Measurements from ENCODE around the gene WNT2.

DNA sequence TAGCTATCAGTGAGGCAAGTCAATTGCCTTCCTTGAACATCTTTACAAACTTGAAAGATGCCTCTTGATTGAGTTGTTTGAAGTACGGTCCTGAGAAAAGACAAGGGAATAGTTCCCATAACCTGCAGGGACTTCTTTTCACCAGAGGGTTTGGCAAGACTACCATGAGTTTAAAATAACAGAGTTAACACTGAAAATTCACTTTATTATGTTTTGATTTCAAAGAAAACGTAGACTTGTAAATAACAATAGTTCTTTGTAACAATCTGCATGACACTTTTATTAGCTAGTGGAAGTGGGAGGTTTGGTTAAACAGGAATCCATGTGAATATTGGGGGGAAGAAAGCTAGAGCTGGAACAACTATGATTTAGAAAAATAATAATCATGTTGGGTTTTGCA lies 49.5 kb downstream of the WNT2 start:
- TF ChIP-seq, protein P1, sequence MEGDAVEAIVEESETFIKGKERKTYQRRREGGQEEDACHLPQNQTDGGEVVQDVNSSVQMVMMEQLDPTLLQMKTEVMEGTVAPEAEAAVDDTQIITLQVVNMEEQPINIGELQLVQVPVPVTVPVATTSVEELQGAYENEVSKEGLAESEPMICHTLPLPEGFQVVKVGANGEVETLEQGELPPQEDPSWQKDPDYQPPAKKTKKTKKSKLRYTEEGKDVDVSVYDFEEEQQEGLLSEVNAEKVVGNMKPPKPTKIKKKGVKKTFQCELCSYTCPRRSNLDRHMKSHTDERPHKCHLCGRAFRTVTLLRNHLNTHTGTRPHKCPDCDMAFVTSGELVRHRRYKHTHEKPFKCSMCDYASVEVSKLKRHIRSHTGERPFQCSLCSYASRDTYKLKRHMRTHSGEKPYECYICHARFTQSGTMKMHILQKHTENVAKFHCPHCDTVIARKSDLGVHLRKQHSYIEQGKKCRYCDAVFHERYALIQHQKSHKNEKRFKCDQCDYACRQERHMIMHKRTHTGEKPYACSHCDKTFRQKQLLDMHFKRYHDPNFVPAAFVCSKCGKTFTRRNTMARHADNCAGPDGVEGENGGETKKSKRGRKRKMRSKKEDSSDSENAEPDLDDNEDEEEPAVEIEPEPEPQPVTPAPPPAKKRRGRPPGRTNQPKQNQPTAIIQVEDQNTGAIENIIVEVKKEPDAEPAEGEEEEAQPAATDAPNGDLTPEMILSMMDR (IDR thresholded peaks at IDR 0.05; ENCODE audit: poor library complexity, severe bottlenecking) = no peak
- TF ChIP-seq TAF1 (IDR thresholded peaks at IDR 0.05; ENCODE audit: low read depth) = no peak
- TF ChIP-seq, protein P2, sequence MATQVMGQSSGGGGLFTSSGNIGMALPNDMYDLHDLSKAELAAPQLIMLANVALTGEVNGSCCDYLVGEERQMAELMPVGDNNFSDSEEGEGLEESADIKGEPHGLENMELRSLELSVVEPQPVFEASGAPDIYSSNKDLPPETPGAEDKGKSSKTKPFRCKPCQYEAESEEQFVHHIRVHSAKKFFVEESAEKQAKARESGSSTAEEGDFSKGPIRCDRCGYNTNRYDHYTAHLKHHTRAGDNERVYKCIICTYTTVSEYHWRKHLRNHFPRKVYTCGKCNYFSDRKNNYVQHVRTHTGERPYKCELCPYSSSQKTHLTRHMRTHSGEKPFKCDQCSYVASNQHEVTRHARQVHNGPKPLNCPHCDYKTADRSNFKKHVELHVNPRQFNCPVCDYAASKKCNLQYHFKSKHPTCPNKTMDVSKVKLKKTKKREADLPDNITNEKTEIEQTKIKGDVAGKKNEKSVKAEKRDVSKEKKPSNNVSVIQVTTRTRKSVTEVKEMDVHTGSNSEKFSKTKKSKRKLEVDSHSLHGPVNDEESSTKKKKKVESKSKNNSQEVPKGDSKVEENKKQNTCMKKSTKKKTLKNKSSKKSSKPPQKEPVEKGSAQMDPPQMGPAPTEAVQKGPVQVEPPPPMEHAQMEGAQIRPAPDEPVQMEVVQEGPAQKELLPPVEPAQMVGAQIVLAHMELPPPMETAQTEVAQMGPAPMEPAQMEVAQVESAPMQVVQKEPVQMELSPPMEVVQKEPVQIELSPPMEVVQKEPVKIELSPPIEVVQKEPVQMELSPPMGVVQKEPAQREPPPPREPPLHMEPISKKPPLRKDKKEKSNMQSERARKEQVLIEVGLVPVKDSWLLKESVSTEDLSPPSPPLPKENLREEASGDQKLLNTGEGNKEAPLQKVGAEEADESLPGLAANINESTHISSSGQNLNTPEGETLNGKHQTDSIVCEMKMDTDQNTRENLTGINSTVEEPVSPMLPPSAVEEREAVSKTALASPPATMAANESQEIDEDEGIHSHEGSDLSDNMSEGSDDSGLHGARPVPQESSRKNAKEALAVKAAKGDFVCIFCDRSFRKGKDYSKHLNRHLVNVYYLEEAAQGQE (IDR thresholded peaks at IDR 0.05; ENCODE audit: borderline replicate concordance) = no peak
- no peak for TF ChIP-seq POLR2AphosphoS5 (IDR thresholded peaks at IDR 0.05)
- no peak for TF ChIP-seq RAD21 (conservative IDR thresholded peaks at IDR 0.05)
- no peak for TF ChIP-seq EZH2 (IDR thresholded peaks at IDR 0.05; ENCODE audit: borderline replicate concordance, insufficient read depth, low read length, poor library complexity, severe bottlenecking)
- no peak for TF ChIP-seq EP300 (conservative IDR thresholded peaks at IDR 0.05; ENCODE audit: poor library complexity, severe bottlenecking)
- TF ChIP-seq MXI1 (conservative IDR thresholded peaks at IDR 0.05; ENCODE audit: poor library complexity, severe bottlenecking) = no peak
- TF ChIP-seq SMC3 (conservative IDR thresholded peaks at IDR 0.05; ENCODE audit: poor library complexity) = no peak
